DOHH2 (cell line): Measurements from ENCODE around the gene ADRA1B.

ENCODE experiments used
- EZH2phosphoT487 ChIP-seq: fragments of 200-600 bp; sonication (generic); IDR thresholded peaks from 2 replicates; pipeline ENCODE4 v1.6.1; 2017; ENCODE audit warnings: borderline replicate concordance, mild to moderate bottlenecking, antibody characterized with exemption, low read length, moderate library complexity, mixed read lengths
- TF ChIP-seq, protein P1 (sequence below): fragments of 200-600 bp; sonication (generic); IDR thresholded peaks from one replicate; pipeline ENCODE4 v1.5.1; 2014; ENCODE audit warnings: antibody characterized with exemption, mild to moderate bottlenecking, low read depth, low read length; ENCODE audit not compliant: poor library complexity, severe bottlenecking

GRCh38 chr5:159916841-159917761 is 819 bp downstream of the ADRA1B start:
- TF ChIP-seq, protein P1, sequence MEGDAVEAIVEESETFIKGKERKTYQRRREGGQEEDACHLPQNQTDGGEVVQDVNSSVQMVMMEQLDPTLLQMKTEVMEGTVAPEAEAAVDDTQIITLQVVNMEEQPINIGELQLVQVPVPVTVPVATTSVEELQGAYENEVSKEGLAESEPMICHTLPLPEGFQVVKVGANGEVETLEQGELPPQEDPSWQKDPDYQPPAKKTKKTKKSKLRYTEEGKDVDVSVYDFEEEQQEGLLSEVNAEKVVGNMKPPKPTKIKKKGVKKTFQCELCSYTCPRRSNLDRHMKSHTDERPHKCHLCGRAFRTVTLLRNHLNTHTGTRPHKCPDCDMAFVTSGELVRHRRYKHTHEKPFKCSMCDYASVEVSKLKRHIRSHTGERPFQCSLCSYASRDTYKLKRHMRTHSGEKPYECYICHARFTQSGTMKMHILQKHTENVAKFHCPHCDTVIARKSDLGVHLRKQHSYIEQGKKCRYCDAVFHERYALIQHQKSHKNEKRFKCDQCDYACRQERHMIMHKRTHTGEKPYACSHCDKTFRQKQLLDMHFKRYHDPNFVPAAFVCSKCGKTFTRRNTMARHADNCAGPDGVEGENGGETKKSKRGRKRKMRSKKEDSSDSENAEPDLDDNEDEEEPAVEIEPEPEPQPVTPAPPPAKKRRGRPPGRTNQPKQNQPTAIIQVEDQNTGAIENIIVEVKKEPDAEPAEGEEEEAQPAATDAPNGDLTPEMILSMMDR: no peak
- TF ChIP-seq EZH2phosphoT487: no peak
